HEK293 (cell line): ENCODE results near the gene LMBRD2.

ENCODE experiments used
- CTCF ChIA-PET: fragments of 350-600 bp; formaldehyde crosslinking; extraction: SDS; loops from one replicate; lab custom pipeline; 2021; ENCODE audit warnings: antibody characterized with exemption; lab: Yijun Ruan, JAX
- POLR2A ChIA-PET: fragments of 300-600 bp; formaldehyde crosslinking; extraction: SDS; loops from one replicate; lab custom pipeline; 2020; ENCODE audit warnings: antibody characterized with exemption, inconsistent platforms; lab: Yijun Ruan, JAX
- H3K27ac ChIP-seq: fragments of 200-500 bp; sonication (Bioruptor generic); 2 replicates; pipeline ENCODE4 v1.5.1; 2014; ENCODE audit warnings: low read depth, low read length, control low read depth, inconsistent platforms; ENCODE audit errors: extremely low read depth
- H3K36me3 ChIP-seq, 2 experiments: fragments of 200-500 bp in 1 of 2; sonication (Bioruptor generic) in 1 of 2; 1 replicate in 1 of 2; 2 replicates in 1 of 2; pipeline ENCODE4 v1.5.1; 2014 to 2017; ENCODE audit warnings: inconsistent platforms in 2 of 2, low read length in 2 of 2; ENCODE audit not compliant: control insufficient read depth in 2 of 2, insufficient read depth in 1 of 2
- H3K4me1 ChIP-seq: fragments of 200-500 bp; sonication (Bioruptor generic); 2 replicates; pipeline ENCODE4 v1.5.1; 2014; ENCODE audit warnings: mild to moderate bottlenecking, low read length, inconsistent platforms; ENCODE audit not compliant: control insufficient read depth, insufficient read depth
- H3K4me3 ChIP-seq: 2 replicates; pipeline ENCODE4 v1.5.1; 2011; ENCODE audit warnings: low read depth, mild to moderate bottlenecking, control low read depth, low read length, moderate library complexity
- H3K9me3 ChIP-seq: fragments of 200-500 bp; sonication (Bioruptor generic); 2 replicates; pipeline ENCODE4 v1.5.1; 2014; ENCODE audit warnings: low read depth, low read length, inconsistent platforms; ENCODE audit not compliant: control insufficient read depth, insufficient read depth
- EGR2 ChIP-seq: fragments of 450-650 bp; formaldehyde crosslinking; IDR thresholded peaks from 2 replicates; pipeline ENCODE4 v1.5.1; 2016; ENCODE audit warnings: low read depth, missing biosample characterization, missing genetic modification characterization
- MZF1 ChIP-seq: fragments of 450-650 bp; formaldehyde crosslinking; IDR thresholded peaks from 2 replicates; pipeline ENCODE4 v1.5.1; 2017; ENCODE audit warnings: missing biosample characterization, missing genetic modification characterization, borderline replicate concordance
- OVOL3 ChIP-seq: fragments of 450-650 bp; formaldehyde crosslinking; IDR thresholded peaks from 2 replicates; pipeline ENCODE4 v1.5.1; 2016; ENCODE audit warnings: missing biosample characterization, missing genetic modification characterization
- SALL2 ChIP-seq: fragments of 450-650 bp; formaldehyde crosslinking; IDR thresholded peaks from 2 replicates; pipeline ENCODE4 v1.5.0; 2017; ENCODE audit warnings: missing biosample characterization, mild to moderate bottlenecking, missing genetic modification characterization, borderline replicate concordance
- SCRT1 ChIP-seq: fragments of 450-650 bp; formaldehyde crosslinking; IDR thresholded peaks from 2 replicates; pipeline ENCODE4 v1.5.1; 2016; ENCODE audit warnings: missing biosample characterization, missing genetic modification characterization, borderline replicate concordance
- ZBTB1 ChIP-seq: fragments of 450-650 bp; formaldehyde crosslinking; IDR thresholded peaks from 2 replicates; pipeline ENCODE4 v1.5.1; 2016; ENCODE audit warnings: missing biosample characterization, missing genetic modification characterization
- ZNF114 ChIP-seq: fragments of 450-650 bp; formaldehyde crosslinking; IDR thresholded peaks from 2 replicates; pipeline ENCODE4 v1.5.0; 2017; ENCODE audit warnings: missing biosample characterization, missing genetic modification characterization
- ZNF132 ChIP-seq: fragments of 450-650 bp; formaldehyde crosslinking; IDR thresholded peaks from 2 replicates; pipeline ENCODE4 v1.5.1; 2017; ENCODE audit warnings: missing biosample characterization, missing genetic modification characterization, borderline replicate concordance
- ZNF155 ChIP-seq: fragments of 450-650 bp; formaldehyde crosslinking; IDR thresholded peaks from 2 replicates; pipeline ENCODE4 v1.5.1; 2016; ENCODE audit warnings: missing biosample characterization, missing genetic modification characterization
- ZNF157 ChIP-seq: fragments of 450-650 bp; formaldehyde crosslinking; IDR thresholded peaks from 2 replicates; pipeline ENCODE4 v1.5.1; 2016; ENCODE audit warnings: missing biosample characterization, missing genetic modification characterization
- ZNF266 ChIP-seq: fragments of 450-650 bp; formaldehyde crosslinking; IDR thresholded peaks from 2 replicates; pipeline ENCODE4 v1.5.1; 2016; ENCODE audit warnings: missing biosample characterization, missing genetic modification characterization, low read depth
- ZNF311 ChIP-seq: fragments of 450-650 bp; formaldehyde crosslinking; IDR thresholded peaks from 2 replicates; pipeline ENCODE4 v1.5.1; 2017; ENCODE audit warnings: missing biosample characterization, missing genetic modification characterization, borderline replicate concordance
- ZNF394 ChIP-seq: fragments of 450-650 bp; formaldehyde crosslinking; IDR thresholded peaks from 2 replicates; pipeline ENCODE4 v1.5.1; 2016; ENCODE audit warnings: missing biosample characterization, missing genetic modification characterization, mild to moderate bottlenecking, moderate library complexity, borderline replicate concordance
- ZNF521 ChIP-seq: fragments of 450-650 bp; formaldehyde crosslinking; IDR thresholded peaks from 2 replicates; pipeline ENCODE4 v1.5.1; 2017; ENCODE audit warnings: missing biosample characterization, mild to moderate bottlenecking, missing genetic modification characterization
- ZNF530 ChIP-seq: fragments of 450-650 bp; formaldehyde crosslinking; IDR thresholded peaks from 2 replicates; pipeline ENCODE4 v1.5.1; 2016; ENCODE audit warnings: low read depth, missing biosample characterization, missing genetic modification characterization
- ZNF768 ChIP-seq: fragments of 450-650 bp; formaldehyde crosslinking; IDR thresholded peaks from 2 replicates; pipeline ENCODE4 v1.5.1; 2018; ENCODE audit warnings: missing biosample characterization, mild to moderate bottlenecking, missing genetic modification characterization
- ZNF785 ChIP-seq: fragments of 450-650 bp; formaldehyde crosslinking; IDR thresholded peaks from 2 replicates; pipeline ENCODE4 v1.5.1; 2016; ENCODE audit warnings: missing biosample characterization, missing genetic modification characterization
- ZNF830 ChIP-seq: fragments of 450-650 bp; IDR thresholded peaks from 2 replicates; pipeline ENCODE4 v1.5.0; 2018; ENCODE audit warnings: missing biosample characterization, missing genetic modification characterization, low read depth, mild to moderate bottlenecking, moderate library complexity
- TF ChIP-seq, protein P1 (sequence below): fragments of 450-650 bp; formaldehyde crosslinking; IDR thresholded peaks from 2 replicates; pipeline ENCODE4 v1.5.1; 2016; ENCODE audit warnings: missing biosample characterization, missing genetic modification characterization
- TF ChIP-seq, protein P2 (sequence below): fragments of 450-650 bp; formaldehyde crosslinking; IDR thresholded peaks from 2 replicates; pipeline ENCODE4 v1.5.1; 2016; ENCODE audit warnings: missing biosample characterization, missing genetic modification characterization
- TF ChIP-seq, protein P3 (sequence below): IDR thresholded peaks from 2 replicates; pipeline ENCODE4 v1.6.1; 2011; ENCODE audit warnings: mild to moderate bottlenecking, low read depth, low read length, borderline replicate concordance
- TF ChIP-seq, protein P4 (sequence below): fragments of 450-650 bp; formaldehyde crosslinking; IDR thresholded peaks from 2 replicates; pipeline ENCODE4 v1.5.1; 2016; ENCODE audit warnings: missing biosample characterization, missing genetic modification characterization, low read depth

The LMBRD2 gene

DNA sequence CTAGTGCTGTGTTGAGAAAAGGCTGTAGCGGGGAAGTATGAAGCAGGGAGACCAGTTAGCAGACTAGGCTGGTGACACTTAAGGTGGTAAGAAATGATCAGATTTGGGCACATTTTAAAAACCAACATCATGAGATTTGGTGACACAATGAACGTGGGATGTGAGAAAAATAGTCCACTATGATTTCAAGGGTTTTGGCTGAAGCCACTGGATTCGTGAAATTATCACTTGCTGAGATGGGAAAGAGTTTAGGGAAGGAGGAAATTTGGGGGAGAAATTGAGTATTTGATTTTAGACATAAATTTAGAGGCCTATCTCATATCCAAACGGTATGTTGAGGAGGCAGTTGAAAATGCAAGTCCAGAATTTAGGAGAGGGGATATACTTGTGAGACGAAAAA lies 23.4 kb upstream of the LMBRD2 start (continued):
- TF ChIP-seq ZNF132 (tag by site-specific recombination) (no peak), MZF1 (no peak), ZNF521 (tag by site-specific recombination) (no peak), EGR2 (tag by site-specific recombination) (no peak), ZNF785 (no peak)
- TF ChIP-seq, protein P1, sequence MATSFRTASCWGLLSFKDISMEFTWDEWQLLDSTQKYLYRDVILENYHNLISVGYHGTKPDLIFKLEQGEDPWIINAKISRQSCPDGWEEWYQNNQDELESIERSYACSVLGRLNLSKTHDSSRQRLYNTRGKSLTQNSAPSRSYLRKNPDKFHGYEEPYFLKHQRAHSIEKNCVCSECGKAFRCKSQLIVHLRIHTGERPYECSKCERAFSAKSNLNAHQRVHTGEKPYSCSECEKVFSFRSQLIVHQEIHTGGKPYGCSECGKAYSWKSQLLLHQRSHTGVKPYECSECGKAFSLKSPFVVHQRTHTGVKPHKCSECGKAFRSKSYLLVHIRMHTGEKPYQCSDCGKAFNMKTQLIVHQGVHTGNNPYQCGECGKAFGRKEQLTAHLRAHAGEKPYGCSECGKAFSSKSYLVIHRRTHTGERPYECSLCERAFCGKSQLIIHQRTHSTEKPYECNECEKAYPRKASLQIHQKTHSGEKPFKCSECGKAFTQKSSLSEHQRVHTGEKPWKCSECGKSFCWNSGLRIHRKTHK (tag by site-specific recombination): no peak
- TF ChIP-seq, protein P2, sequence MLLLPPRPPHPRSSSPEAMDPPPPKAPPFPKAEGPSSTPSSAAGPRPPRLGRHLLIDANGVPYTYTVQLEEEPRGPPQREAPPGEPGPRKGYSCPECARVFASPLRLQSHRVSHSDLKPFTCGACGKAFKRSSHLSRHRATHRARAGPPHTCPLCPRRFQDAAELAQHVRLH (tag by site-specific recombination): no peak
- TF ChIP-seq, all 188 proteins: peak for 0

DNA sequence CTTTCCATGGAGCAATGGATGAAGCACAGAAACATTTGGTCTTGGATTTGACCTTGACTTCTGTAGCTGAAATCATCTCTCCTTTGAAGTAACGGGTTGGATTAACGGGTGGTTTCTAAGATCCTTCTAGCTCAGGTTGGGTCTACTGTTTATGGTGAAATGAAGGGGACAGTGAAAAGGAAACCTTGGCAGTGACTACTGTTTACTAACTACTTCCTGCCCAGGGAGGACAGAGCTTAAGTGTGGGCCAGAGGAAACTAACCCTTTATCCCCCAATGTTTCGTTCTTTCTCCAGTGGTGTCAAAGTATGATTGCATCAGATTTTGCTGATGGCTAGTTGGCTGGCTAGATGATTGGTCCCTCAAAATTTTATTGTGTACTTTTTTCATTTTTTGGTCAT lies 22.4 kb upstream of the LMBRD2 start:
- POLR2A ChIA-PET: no interaction called here
- CTCF ChIA-PET: interaction anchor here (0.6 to 1.0 kb wide), 3 partner anchors 132 to 520 kb away, joined by 3 to 4 read pairs (median 4); no protein-coding TSS in a partner anchor
- TF ChIP-seq ZBTB1 (tag by site-specific recombination) (no peak), ZNF768 (tag by site-specific recombination) (no peak), SCRT1 (tag by site-specific recombination) (no peak), ZNF394 (no peak), ZNF266 (no peak), SALL2 (tag by site-specific recombination) (no peak), ZNF311 (tag by site-specific recombination) (no peak), ZNF114 (tag by site-specific recombination) (no peak), ZNF830 (no peak), ZNF155 (no peak), ZNF530 (no peak), OVOL3 (no peak), ZNF157 (tag by site-specific recombination) (no peak)
- TF ChIP-seq, protein P3, sequence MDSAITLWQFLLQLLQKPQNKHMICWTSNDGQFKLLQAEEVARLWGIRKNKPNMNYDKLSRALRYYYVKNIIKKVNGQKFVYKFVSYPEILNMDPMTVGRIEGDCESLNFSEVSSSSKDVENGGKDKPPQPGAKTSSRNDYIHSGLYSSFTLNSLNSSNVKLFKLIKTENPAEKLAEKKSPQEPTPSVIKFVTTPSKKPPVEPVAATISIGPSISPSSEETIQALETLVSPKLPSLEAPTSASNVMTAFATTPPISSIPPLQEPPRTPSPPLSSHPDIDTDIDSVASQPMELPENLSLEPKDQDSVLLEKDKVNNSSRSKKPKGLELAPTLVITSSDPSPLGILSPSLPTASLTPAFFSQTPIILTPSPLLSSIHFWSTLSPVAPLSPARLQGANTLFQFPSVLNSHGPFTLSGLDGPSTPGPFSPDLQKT: no peak
- TF ChIP-seq, protein P4, sequence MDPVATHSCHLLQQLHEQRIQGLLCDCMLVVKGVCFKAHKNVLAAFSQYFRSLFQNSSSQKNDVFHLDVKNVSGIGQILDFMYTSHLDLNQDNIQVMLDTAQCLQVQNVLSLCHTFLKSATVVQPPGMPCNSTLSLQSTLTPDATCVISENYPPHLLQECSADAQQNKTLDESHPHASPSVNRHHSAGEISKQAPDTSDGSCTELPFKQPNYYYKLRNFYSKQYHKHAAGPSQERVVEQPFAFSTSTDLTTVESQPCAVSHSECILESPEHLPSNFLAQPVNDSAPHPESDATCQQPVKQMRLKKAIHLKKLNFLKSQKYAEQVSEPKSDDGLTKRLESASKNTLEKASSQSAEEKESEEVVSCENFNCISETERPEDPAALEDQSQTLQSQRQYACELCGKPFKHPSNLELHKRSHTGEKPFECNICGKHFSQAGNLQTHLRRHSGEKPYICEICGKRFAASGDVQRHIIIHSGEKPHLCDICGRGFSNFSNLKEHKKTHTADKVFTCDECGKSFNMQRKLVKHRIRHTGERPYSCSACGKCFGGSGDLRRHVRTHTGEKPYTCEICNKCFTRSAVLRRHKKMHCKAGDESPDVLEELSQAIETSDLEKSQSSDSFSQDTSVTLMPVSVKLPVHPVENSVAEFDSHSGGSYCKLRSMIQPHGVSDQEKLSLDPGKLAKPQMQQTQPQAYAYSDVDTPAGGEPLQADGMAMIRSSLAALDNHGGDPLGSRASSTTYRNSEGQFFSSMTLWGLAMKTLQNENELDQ (tag by site-specific recombination): no peak
- Histone ChIP-seq H3K4me3 (no peak overlapping the region), H3K9me3 (no peaks in the 10 kb centered on the region), H3K36me3 (peaks cover 82 to 91% of the 10 kb centered on the region in 2 experiments), H3K27ac (no peak overlapping the region), H3K4me1 (no peaks in the 10 kb centered on the region)
